ENCODE results near the gene PDZD2. TPM values are rescaled to one million over a fixed set of nuclear protein-coding genes. Genes with fewer than 3 reads are reported as not detected.

PDZD2 gene
- total RNA-seq, 1 donor from 2014 or later = 42.7 TPM

DNA sequence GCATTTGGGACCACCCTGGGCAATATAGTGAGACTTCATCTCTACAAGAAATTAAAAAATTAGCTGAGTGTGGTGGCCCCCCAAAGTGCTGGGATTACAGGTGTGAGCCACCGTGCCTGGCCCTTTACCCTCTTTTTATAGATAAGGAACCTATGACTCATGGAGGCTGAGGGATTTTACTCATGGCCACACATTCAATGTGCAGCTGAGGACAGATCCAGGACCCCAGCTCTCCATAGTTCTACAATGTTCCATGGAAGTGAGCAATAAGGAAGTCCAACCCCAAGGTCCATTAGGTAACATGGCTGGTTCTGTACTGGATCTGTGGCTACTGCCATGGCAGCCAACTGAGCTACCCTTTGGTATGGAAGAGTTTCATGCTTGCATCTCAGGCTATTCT lies 25.3 kb upstream of the PDZD2 start:
- DNase-seq (ENCODE audit: extremely low spot score in 2 of 2) = no peak
- H3K36me3 ChIP-seq = no peaks in the 10 kb centered on the region
- H3K27me3 ChIP-seq = no peaks in the 10 kb centered on the region
- no peak overlapping the region for H3K27ac ChIP-seq
- TF ChIP-seq POLR2AphosphoS5 (IDR thresholded peaks at IDR 0.05; ENCODE audit: insufficient read depth in 1 of 2, low read depth in 1 of 2) (no peak), CTCF (IDR thresholded peaks at IDR 0.05) (no peak), POLR2A (IDR thresholded peaks at IDR 0.05) (no peak)
- no peak overlapping the region for H3K4me3 ChIP-seq
- no peaks in the 10 kb centered on the region for H3K4me1 ChIP-seq
- intact Hi-C loops (cut with DNase I) = no loop called here
- H3K9me3 ChIP-seq = no peaks in the 10 kb centered on the region

DNA sequence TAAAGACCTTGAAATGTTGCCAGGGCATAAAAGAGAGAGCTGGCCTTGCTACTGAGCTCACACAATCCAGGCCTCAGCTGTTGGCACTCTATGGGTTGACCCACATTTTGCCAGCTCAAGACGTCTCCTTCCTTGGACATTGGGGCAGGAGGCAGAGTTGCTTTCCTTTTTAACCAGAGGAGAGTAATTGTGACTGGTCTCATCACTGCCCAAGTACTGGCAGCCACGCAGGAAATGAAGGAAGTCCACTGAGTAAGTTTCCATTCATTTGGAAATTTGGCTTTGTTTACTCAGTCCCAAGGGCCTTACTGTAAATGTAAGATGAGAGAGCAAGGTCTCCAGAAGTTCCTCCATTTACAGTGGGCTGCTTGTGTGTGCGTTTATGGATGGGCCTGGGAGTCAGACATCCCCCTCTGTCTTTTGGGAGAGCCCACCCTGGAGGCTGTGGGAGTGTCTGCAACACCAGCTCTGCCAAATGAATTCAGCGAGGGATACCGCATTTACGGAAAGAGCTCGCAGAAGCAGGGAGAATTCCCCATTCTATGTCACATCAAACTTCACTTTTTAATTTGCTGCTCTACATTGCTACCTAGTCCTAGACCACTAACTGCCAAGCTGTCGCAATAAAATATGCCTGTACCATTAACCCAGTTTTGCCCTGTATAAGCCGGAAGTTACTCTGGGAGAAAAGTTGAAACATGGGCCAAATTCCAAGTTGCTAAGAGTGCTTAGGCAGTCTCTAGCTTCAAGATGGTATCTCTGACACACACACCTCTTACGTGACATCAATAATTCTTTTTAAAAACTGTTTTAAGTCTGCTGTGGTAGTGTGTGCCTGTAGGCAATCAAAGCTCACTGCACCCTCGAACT lies 24.5 kb upstream of the PDZD2 start:
- Histone ChIP-seq H3K4me3 (no peak overlapping the region), H3K27me3 (no peaks in the 10 kb centered on the region), H3K9me3 (no peaks in the 10 kb centered on the region), H3K36me3 (no peaks in the 10 kb centered on the region), H3K4me1 (no peaks in the 10 kb centered on the region), H3K27ac (no peak overlapping the region)
- intact Hi-C loops (cut with DNase I) = no loop called here
- TF ChIP-seq POLR2AphosphoS5 (IDR thresholded peaks at IDR 0.05; ENCODE audit: insufficient read depth in 1 of 2, low read depth in 1 of 2) (no peak), POLR2A (IDR thresholded peaks at IDR 0.05) (no peak), CTCF (IDR thresholded peaks at IDR 0.05) (no peak)
- DNase-seq (ENCODE audit: extremely low spot score in 2 of 2) = no peak

DNA sequence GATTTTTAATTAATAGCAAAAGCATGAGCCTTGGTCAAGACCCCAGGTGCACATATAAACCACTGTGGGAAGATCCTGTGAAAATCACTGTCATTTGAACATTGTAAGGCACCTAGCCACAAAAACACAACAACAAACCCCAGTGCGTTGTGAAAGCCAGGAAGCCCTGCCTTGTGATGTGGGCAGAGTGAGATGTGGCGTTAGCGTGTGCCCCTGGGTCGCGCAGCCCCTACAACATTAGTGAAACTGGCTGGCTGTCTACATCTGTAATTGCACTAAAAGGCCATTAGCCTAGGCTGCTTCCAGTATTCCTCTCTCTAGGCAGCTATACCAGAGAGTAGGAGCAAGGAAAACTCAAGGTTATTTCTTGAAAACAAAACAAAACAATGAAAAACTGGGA lies 21.1 kb upstream of the PDZD2 start:
- no peaks in the 10 kb centered on the region for H3K36me3 ChIP-seq
- intact Hi-C loops (cut with DNase I) = no loop called here
- H3K9me3 ChIP-seq = no peaks in the 10 kb centered on the region
- H3K27ac ChIP-seq = no peak overlapping the region
- DNase-seq (ENCODE audit: extremely low spot score in 2 of 2) = no peak
- no peak overlapping the region for H3K4me3 ChIP-seq
- H3K4me1 ChIP-seq = no peaks in the 10 kb centered on the region
- TF ChIP-seq POLR2AphosphoS5 (IDR thresholded peaks at IDR 0.05; ENCODE audit: insufficient read depth in 1 of 2, low read depth in 1 of 2) (no peak), CTCF (IDR thresholded peaks at IDR 0.05) (no peak), POLR2A (IDR thresholded peaks at IDR 0.05) (no peak)
- H3K27me3 ChIP-seq = no peaks in the 10 kb centered on the region

- no peak for DNase-seq (ENCODE audit: extremely low spot score in 2 of 2)
- TF ChIP-seq POLR2A (IDR thresholded peaks at IDR 0.05) (no peak), POLR2AphosphoS5 (IDR thresholded peaks at IDR 0.05; ENCODE audit: insufficient read depth in 1 of 2, low read depth in 1 of 2) (no peak)
Measured at GRCh38 chr5:31620026-31620425, 18.9 kb upstream of the PDZD2 start.

GRCh38 chr5:31623249-31623648 lies 15.7 kb upstream of the PDZD2 start:
- TF ChIP-seq POLR2AphosphoS5 (IDR thresholded peaks at IDR 0.05; ENCODE audit: insufficient read depth in 1 of 2, low read depth in 1 of 2) (no peak), POLR2A (IDR thresholded peaks at IDR 0.05) (no peak)
- H3K36me3 ChIP-seq = no peaks in the 10 kb centered on the region
- no peaks in the 10 kb centered on the region for H3K4me1 ChIP-seq
- no peak for DNase-seq (ENCODE audit: extremely low spot score in 2 of 2)
- H3K27me3 ChIP-seq = no peaks in the 10 kb centered on the region
- H3K27ac ChIP-seq = no peak overlapping the region
- no peaks in the 10 kb centered on the region for H3K9me3 ChIP-seq
- intact Hi-C loops (cut with DNase I) = no loop called here
- no peak overlapping the region for H3K4me3 ChIP-seq

More at GRCh38 chr5:31620026-31620425, 18.9 kb upstream of the PDZD2 start:
- Histone ChIP-seq H3K36me3 (no peaks in the 10 kb centered on the region), H3K4me1 (no peaks in the 10 kb centered on the region), H3K27me3 (no peaks in the 10 kb centered on the region), H3K9me3 (no peaks in the 10 kb centered on the region), H3K4me3 (no peak overlapping the region), H3K27ac (no peak overlapping the region)
- intact Hi-C loops (cut with DNase I) = no loop called here

DNA sequence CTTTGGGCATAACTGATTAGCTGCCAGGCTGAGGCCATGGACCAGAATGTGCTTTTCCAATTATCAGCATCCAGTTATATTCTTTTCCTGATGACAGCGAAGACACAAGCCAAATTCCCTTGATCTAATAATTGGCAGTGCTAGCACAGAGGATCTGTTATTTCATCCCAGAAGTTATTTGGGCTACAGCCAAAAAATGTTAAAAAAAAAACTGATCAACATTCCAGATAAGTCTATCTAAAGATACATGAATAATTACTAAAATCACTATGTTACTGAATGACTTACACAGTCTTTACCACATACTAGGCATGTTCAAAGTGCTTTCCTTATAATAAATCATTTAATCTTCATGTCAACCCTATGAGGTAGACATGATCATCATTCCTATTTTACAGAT lies 13.5 kb upstream of the PDZD2 start:
- H3K4me3 ChIP-seq = no peak overlapping the region
- no peak for TF ChIP-seq POLR2A (IDR thresholded peaks at IDR 0.05)
- no peak for TF ChIP-seq CTCF (IDR thresholded peaks at IDR 0.05)
- TF ChIP-seq POLR2AphosphoS5 (IDR thresholded peaks at IDR 0.05; ENCODE audit: insufficient read depth in 1 of 2, low read depth in 1 of 2) = no peak
- no peak overlapping the region for H3K27ac ChIP-seq
- DNase-seq (ENCODE audit: extremely low spot score in 2 of 2) = no peak
- H3K4me1 ChIP-seq = no peaks in the 10 kb centered on the region
- no peaks in the 10 kb centered on the region for H3K27me3 ChIP-seq
- intact Hi-C loops (cut with DNase I) = no loop called here
- no peaks in the 10 kb centered on the region for H3K9me3 ChIP-seq
- no peaks in the 10 kb centered on the region for H3K36me3 ChIP-seq

Measured in vagina (tissue), 2 donors.